ENCODE results near the gene CRB3. TPM values are rescaled to one million over a fixed set of nuclear protein-coding genes. Genes with fewer than 3 reads are reported as not detected.

CRB3 gene
- total and polyA plus RNA-seq, 9 of the 15 experiments (the other 6 are each of a cell fraction or from before 2014, with no cell fraction given), result 0.49 TPM; not detected in 8

DNA sequence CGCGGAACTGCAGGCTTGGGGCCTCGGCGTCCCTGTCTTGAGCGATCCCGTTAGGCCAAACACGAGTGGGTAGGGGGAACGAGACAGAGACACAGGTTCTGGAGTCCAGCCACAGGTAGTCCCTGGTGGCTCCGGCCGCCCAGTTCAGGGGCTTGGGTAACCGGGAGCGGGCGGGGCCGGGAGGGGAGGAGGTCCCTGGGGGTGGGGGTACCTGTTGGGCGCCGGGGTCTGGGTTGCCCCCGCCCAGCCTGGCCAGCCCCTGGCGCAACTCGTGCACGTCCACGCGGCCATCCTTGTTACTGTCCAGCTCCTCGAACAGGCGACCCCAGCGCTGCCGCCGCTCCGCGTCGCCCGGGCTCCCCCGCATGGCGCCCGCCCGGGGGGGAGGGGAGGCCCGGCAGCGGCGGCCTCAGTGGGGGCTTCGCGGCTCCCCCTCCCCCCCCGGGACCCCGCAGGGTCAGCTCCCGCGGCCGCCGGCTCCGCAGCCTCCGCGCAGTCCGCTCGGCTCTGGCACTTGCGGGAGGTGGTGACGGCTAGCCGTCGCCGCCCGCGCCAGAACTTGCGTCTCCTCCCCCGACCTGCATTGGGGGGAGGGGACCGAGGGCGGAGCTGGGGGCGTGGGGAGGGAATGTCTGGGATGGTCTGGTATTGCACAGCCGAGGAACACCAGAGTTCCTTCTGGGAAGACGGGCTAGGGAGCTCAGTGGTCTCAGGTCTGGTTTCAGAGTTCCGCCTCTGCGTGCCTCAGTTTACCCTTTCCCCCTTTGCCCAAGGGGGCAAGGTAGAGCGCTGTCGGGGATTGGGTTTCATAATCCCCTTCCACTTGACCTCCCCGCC is 4.6 kb upstream of the CRB3 start, which contains the start of gene SLC25A23:
Gene SLC25A23 (minus strand): TSS at position 531 of the 837 bp plus-strand sequence. CDS start 164 bp downstream, at position 367.
- in situ Hi-C loops (cut with MboI), result no loop called here
- peaks cover 17% of the 10 kb centered on the region for H3K79me2 ChIP-seq (ENCODE audit: control insufficient read depth, insufficient read depth, low read length)
- H3K36me3 ChIP-seq (ENCODE audit: control insufficient read depth, insufficient read depth, low read length), result peaks cover 30% of the 10 kb centered on the region; the same call in 2 of the 3 replicates
- H3K27ac ChIP-seq (ENCODE audit: extremely low read depth, low read depth, low read length), result peak within 1 kb of the TSS; percentile 81
- peaks cover 18 to 35% of the 10 kb centered on the region in 2 experiments; a peak in 4 of 5 replicates for H3K4me1 ChIP-seq (replicated peaks in 1 of 2; ENCODE audit: control insufficient read depth in 2 of 2, insufficient read depth in 2 of 2, low read length in 2 of 2)
- no TSS peak for BruUV-seq (replicated peaks)
- no peaks in the 10 kb centered on the region for H4K20me1 ChIP-seq (replicated peaks; ENCODE audit: control insufficient read depth, insufficient read depth, low read length)
- peak within 1 kb of the TSS; percentile 96 for H2AFZ ChIP-seq (ENCODE audit: low read depth, low read length)
- CTCF ChIA-PET (ENCODE audit: low intra/inter-chr PET ratio), result no interaction called here
- no peaks in the 10 kb centered on the region for H3K9me1 ChIP-seq (ENCODE audit: control insufficient read depth, insufficient read depth, low read length)
- H3K4me3 ChIP-seq, result peak within 1 kb of the TSS; percentile 77
- POLR2A ChIA-PET, result interaction anchor here (0.6 kb wide), 1 partner anchor 10 kb away, joined by 3 read pairs; no protein-coding TSS in a partner anchor
- intact Hi-C loops (cut with micrococcal nuclease), result no loop called here
- under 1% methylated on average over 29 of the region's 70 CpGs for WGBS (ENCODE audit: insufficient coverage, low coverage, missing lambda C conversion rate)
- no peaks in the 10 kb centered on the region for H3K27me3 ChIP-seq (ENCODE audit: control insufficient read depth in 2 of 2, insufficient read depth in 2 of 2, low read length in 2 of 2)
- ATAC-seq, result peak; percentile 81
- H3K9me3 ChIP-seq (replicated peaks; ENCODE audit: control insufficient read depth, insufficient read depth, low read depth, low read length), result peaks cover 12% of the 10 kb centered on the region
- peak within 1 kb of the TSS; percentile 71 to 89 for H3K9ac ChIP-seq (ENCODE audit: insufficient read depth in 1 of 2, low read depth in 2 of 2, low read length in 2 of 2)
- peak; percentile 52 for FAIRE-seq
- peak; percentile 87 to 90 (median 88) for DNase-seq (ENCODE audit: extremely low read depth in 1 of 4, low spot score in 3 of 4)
- H3K4me2 ChIP-seq (ENCODE audit: insufficient read depth, low read length), result peak within 1 kb of the TSS; percentile 95
- 0 out of 2 replicates have a peak, but pooled peaks have one; percentile 25 for TF ChIP-seq SIN3B (IDR thresholded peaks at IDR 0.05; ENCODE audit: low read depth)
- peak; percentile 33 for TF ChIP-seq TAF1 (IDR thresholded peaks at IDR 0.05; ENCODE audit: control insufficient read depth, extremely low read depth, insufficient read depth, low read length, severe bottlenecking)
- TF ChIP-seq, protein P1, sequence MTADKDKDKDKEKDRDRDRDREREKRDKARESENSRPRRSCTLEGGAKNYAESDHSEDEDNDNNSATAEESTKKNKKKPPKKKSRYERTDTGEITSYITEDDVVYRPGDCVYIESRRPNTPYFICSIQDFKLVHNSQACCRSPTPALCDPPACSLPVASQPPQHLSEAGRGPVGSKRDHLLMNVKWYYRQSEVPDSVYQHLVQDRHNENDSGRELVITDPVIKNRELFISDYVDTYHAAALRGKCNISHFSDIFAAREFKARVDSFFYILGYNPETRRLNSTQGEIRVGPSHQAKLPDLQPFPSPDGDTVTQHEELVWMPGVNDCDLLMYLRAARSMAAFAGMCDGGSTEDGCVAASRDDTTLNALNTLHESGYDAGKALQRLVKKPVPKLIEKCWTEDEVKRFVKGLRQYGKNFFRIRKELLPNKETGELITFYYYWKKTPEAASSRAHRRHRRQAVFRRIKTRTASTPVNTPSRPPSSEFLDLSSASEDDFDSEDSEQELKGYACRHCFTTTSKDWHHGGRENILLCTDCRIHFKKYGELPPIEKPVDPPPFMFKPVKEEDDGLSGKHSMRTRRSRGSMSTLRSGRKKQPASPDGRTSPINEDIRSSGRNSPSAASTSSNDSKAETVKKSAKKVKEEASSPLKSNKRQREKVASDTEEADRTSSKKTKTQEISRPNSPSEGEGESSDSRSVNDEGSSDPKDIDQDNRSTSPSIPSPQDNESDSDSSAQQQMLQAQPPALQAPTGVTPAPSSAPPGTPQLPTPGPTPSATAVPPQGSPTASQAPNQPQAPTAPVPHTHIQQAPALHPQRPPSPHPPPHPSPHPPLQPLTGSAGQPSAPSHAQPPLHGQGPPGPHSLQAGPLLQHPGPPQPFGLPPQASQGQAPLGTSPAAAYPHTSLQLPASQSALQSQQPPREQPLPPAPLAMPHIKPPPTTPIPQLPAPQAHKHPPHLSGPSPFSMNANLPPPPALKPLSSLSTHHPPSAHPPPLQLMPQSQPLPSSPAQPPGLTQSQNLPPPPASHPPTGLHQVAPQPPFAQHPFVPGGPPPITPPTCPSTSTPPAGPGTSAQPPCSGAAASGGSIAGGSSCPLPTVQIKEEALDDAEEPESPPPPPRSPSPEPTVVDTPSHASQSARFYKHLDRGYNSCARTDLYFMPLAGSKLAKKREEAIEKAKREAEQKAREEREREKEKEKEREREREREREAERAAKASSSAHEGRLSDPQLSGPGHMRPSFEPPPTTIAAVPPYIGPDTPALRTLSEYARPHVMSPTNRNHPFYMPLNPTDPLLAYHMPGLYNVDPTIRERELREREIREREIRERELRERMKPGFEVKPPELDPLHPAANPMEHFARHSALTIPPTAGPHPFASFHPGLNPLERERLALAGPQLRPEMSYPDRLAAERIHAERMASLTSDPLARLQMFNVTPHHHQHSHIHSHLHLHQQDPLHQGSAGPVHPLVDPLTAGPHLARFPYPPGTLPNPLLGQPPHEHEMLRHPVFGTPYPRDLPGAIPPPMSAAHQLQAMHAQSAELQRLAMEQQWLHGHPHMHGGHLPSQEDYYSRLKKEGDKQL (CRISPR knock-in tag; IDR thresholded peaks at IDR 0.05; ENCODE audit: borderline replicate concordance), result peak; percentile 12; the same call in 1 of the 2 replicates
- TF ChIP-seq SMARCA5 (IDR thresholded peaks at IDR 0.05), result 0 out of 2 replicates have a peak, but pooled peaks have one; percentile 17
- no peak for TF ChIP-seq TEAD2 (tag; IDR thresholded peaks at IDR 0.05)
- TF ChIP-seq, protein P2, sequence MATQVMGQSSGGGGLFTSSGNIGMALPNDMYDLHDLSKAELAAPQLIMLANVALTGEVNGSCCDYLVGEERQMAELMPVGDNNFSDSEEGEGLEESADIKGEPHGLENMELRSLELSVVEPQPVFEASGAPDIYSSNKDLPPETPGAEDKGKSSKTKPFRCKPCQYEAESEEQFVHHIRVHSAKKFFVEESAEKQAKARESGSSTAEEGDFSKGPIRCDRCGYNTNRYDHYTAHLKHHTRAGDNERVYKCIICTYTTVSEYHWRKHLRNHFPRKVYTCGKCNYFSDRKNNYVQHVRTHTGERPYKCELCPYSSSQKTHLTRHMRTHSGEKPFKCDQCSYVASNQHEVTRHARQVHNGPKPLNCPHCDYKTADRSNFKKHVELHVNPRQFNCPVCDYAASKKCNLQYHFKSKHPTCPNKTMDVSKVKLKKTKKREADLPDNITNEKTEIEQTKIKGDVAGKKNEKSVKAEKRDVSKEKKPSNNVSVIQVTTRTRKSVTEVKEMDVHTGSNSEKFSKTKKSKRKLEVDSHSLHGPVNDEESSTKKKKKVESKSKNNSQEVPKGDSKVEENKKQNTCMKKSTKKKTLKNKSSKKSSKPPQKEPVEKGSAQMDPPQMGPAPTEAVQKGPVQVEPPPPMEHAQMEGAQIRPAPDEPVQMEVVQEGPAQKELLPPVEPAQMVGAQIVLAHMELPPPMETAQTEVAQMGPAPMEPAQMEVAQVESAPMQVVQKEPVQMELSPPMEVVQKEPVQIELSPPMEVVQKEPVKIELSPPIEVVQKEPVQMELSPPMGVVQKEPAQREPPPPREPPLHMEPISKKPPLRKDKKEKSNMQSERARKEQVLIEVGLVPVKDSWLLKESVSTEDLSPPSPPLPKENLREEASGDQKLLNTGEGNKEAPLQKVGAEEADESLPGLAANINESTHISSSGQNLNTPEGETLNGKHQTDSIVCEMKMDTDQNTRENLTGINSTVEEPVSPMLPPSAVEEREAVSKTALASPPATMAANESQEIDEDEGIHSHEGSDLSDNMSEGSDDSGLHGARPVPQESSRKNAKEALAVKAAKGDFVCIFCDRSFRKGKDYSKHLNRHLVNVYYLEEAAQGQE (IDR thresholded peaks at IDR 0.05; ENCODE audit: borderline replicate concordance), result 0 out of 2 replicates have a peak, but pooled peaks have one; percentile 16
- TF ChIP-seq, protein P2 (CRISPR knock-in tag; IDR thresholded peaks at IDR 0.05; ENCODE audit: low read depth), result no peak

Data from K562 (cell line).